Measurements from ENCODE around the gene SMU1. TPM values are rescaled to one million over a fixed set of nuclear protein-coding genes. Genes with fewer than 3 reads are reported as not detected.

The SMU1 gene
- total RNA-seq, 1 donor from 2014 or later = 30.1 TPM

GRCh38 chr9:33113799-33114547 is 37.5 kb upstream of the SMU1 start:
- H3K27ac Mint-ChIP-seq (ENCODE audit: unreplicated experiment) = no peak overlapping the region
- H3K4me1 Mint-ChIP-seq = no peaks in the 10 kb centered on the region
- DNase-seq (ENCODE audit: low read depth, low spot score) = no peak

GRCh38 chr9:33112094-33112493 is 35.6 kb upstream of the SMU1 start:
- Mint-ChIP-seq H3K4me3 (no peak overlapping the region), H3K36me3 (ENCODE audit: low read depth) (no peaks in the 10 kb centered on the region), H3K9me3 (no peaks in the 10 kb centered on the region), H3K27ac (ENCODE audit: unreplicated experiment) (no peak overlapping the region), H3K4me1 (no peaks in the 10 kb centered on the region), H3K27me3 (ENCODE audit: low read depth) (no peaks in the 10 kb centered on the region)
- TF ChIP-seq, protein P1, sequence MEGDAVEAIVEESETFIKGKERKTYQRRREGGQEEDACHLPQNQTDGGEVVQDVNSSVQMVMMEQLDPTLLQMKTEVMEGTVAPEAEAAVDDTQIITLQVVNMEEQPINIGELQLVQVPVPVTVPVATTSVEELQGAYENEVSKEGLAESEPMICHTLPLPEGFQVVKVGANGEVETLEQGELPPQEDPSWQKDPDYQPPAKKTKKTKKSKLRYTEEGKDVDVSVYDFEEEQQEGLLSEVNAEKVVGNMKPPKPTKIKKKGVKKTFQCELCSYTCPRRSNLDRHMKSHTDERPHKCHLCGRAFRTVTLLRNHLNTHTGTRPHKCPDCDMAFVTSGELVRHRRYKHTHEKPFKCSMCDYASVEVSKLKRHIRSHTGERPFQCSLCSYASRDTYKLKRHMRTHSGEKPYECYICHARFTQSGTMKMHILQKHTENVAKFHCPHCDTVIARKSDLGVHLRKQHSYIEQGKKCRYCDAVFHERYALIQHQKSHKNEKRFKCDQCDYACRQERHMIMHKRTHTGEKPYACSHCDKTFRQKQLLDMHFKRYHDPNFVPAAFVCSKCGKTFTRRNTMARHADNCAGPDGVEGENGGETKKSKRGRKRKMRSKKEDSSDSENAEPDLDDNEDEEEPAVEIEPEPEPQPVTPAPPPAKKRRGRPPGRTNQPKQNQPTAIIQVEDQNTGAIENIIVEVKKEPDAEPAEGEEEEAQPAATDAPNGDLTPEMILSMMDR (conservative IDR thresholded peaks at IDR 0.05) = no peak
- DNase-seq (ENCODE audit: low read depth, low spot score) = no peak

More at GRCh38 chr9:33113799-33114547, 37.5 kb upstream of the SMU1 start:
- Mint-ChIP-seq H3K9me3 (no peaks in the 10 kb centered on the region), H3K36me3 (ENCODE audit: low read depth) (no peaks in the 10 kb centered on the region), H3K4me3 (no peak overlapping the region), H3K27me3 (ENCODE audit: low read depth) (no peaks in the 10 kb centered on the region)
- TF ChIP-seq, protein P1 (conservative IDR thresholded peaks at IDR 0.05) = no peak

- TF ChIP-seq, protein P1 (conservative IDR thresholded peaks at IDR 0.05) = no peak
- no peaks in the 10 kb centered on the region for H3K27me3 Mint-ChIP-seq (ENCODE audit: low read depth)
- H3K9me3 Mint-ChIP-seq = no peaks in the 10 kb centered on the region
- DNase-seq (ENCODE audit: low read depth, low spot score) = no peak
- H3K4me3 Mint-ChIP-seq = no peak overlapping the region
- no peaks in the 10 kb centered on the region for H3K36me3 Mint-ChIP-seq (ENCODE audit: low read depth)
- H3K4me1 Mint-ChIP-seq = no peaks in the 10 kb centered on the region
- H3K27ac Mint-ChIP-seq (ENCODE audit: unreplicated experiment) = no peak overlapping the region
These were observed 35.2 kb upstream of the SMU1 start for GRCh38 chr9:33111631-33112030.

DNA sequence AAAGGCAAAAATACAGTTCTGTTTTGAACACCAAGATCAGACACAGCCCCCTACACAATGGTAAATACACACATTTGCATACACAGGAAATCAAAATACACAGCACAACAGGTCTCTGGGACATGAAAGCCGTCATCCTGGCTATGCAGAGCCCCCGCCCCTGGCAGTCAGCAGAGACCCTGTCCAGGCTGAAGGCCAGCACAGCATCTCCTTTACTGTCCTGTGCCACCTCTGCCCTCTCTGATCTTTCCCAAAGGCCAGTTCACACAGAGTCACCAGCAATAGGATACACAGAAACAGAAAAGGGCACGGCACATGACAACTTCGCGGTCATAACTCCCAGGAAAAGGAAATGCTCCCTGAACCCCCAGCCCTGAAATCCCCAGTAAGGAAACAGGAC is 34.2 kb upstream of the SMU1 start:
- Mint-ChIP-seq H3K27ac (ENCODE audit: unreplicated experiment) (no peak overlapping the region), H3K4me3 (no peak overlapping the region), H3K4me1 (no peaks in the 10 kb centered on the region), H3K9me3 (no peaks in the 10 kb centered on the region), H3K36me3 (ENCODE audit: low read depth) (no peaks in the 10 kb centered on the region), H3K27me3 (ENCODE audit: low read depth) (no peaks in the 10 kb centered on the region)
- TF ChIP-seq, protein P1 (conservative IDR thresholded peaks at IDR 0.05) = no peak
- no peak for DNase-seq (ENCODE audit: low read depth, low spot score)

DNA sequence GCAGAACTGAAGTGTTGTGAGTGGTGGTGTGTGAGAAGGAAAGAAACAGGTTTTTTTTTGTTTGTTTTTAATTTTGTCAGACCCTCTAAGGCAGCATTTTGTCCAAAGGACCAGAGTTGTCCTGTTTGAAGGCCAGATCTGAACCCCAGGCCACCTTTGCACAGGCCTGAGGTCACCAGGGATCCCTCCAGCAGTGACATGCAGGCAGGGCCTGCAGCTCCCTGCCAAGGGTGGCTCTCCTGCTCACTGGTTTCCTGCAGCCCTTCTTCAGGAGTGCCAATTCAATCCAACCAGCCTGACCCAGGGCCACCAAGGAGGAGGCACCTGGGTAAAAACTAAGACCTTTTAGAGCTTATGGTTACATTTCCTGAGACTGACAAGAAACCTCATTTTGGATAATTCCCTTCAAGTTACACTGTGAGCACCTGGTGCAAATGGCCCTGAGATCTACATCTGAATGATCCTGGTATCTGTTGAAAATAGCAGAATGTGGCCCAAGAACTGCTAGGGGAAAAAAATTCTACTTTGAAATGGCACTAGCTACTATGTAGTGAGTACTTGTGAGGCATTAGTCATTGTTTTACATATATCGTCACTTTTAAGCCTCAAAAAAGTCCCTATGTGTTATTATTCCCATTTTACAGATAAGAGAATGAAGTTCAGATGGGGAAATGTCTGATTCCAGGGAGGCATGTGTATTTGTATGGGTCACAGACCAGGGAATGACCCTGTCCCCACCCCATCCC is 33.5 kb upstream of the SMU1 start:
- no peak for DNase-seq (ENCODE audit: low read depth, low spot score)
- no peaks in the 10 kb centered on the region for H3K36me3 Mint-ChIP-seq (ENCODE audit: low read depth)
- no peak overlapping the region for H3K27ac Mint-ChIP-seq (ENCODE audit: unreplicated experiment)
- H3K27me3 Mint-ChIP-seq (ENCODE audit: low read depth) = no peaks in the 10 kb centered on the region
- no peak overlapping the region for H3K4me3 Mint-ChIP-seq
- TF ChIP-seq, protein P1 (conservative IDR thresholded peaks at IDR 0.05) = no peak
- H3K9me3 Mint-ChIP-seq = no peaks in the 10 kb centered on the region
- no peaks in the 10 kb centered on the region for H3K4me1 Mint-ChIP-seq

All from neural crest cell (in vitro differentiated cells).